Stimulated activated CD4-positive, alpha-beta T cell treated with anti-CD3 and anti-CD28 coated beads, Interleukin-15, amount 100 ng/mL, for 48 hours (primary cell): ENCODE data around the gene ARPC4.

Experiments used
- DNase-seq, 2 donors: peaks; one replicate each; pipeline ENCODE4 v3.0.0-alpha.2; 2020; ENCODE audit warnings: low read depth in 2 of 2

ARPC4 gene

GRCh38 chr3:9793161-9793781, 389 bp downstream of the ARPC4 start:
- DNase-seq: no peak

GRCh38 chr3:9794400-9794799, 1.5 kb downstream of the ARPC4 start:
- no peak for DNase-seq

GRCh38 chr3:9795207-9795606, 2.3 kb downstream of the ARPC4 start:
- DNase-seq: no peak

- DNase-seq: no peak
Observed at GRCh38 chr3:9797196-9797945, 4.5 kb downstream of the ARPC4 start.

- no peak for DNase-seq
Observed at GRCh38 chr3:9800529-9800928, 7.6 kb downstream of the ARPC4 start.

- DNase-seq: no peak
Observed at GRCh38 chr3:9803494-9803893, 10.6 kb downstream of the ARPC4 start.

- no peak for DNase-seq
Observed at GRCh38 chr3:9804996-9805395, 12.1 kb downstream of the ARPC4 start.

- DNase-seq: no peak
Observed at GRCh38 chr3:9806137-9806536, 13.3 kb downstream of the ARPC4 start.

GRCh38 chr3:9806688-9807589, 14.1 kb downstream of the ARPC4 start:
- DNase-seq: no peak

GRCh38 chr3:9807981-9808344, 15.1 kb downstream of the ARPC4 start:
- DNase-seq: no peak

GRCh38 chr3:9808345-9809037, 15.6 kb downstream of the ARPC4 start:
- DNase-seq: peak in 1 of 2 donors; percentile 58

- DNase-seq: no peak
Observed at GRCh38 chr3:9809239-9809614, 16.3 kb downstream of the ARPC4 start.

- no peak for DNase-seq
Observed at GRCh38 chr3:9809615-9810432, 16.9 kb downstream of the ARPC4 start, which contains the start of gene TTLL3. Gene TTLL3, plus strand, starts transcription at chr3:9810262. Its CDS starts 400 bp downstream, at chr3:9810662.

GRCh38 chr3:9810433-9810770, 17.5 kb downstream of the ARPC4 start:
- DNase-seq: no peak

GRCh38 chr3:9810846-9811245, 18.0 kb downstream of the ARPC4 start:
- no peak for DNase-seq

- no peak for DNase-seq
Observed at GRCh38 chr3:9812870-9813483, 20.1 kb downstream of the ARPC4 start.

GRCh38 chr3:9815986-9816385, 23.1 kb downstream of the ARPC4 start:
- DNase-seq: no peak

GRCh38 chr3:9817436-9817835, 24.6 kb downstream of the ARPC4 start:
- DNase-seq: no peak

- DNase-seq: no peak
Observed at GRCh38 chr3:9818666-9819335, 25.9 kb downstream of the ARPC4 start.

- no peak for DNase-seq
Observed at GRCh38 chr3:9820543-9820942, 27.7 kb downstream of the ARPC4 start.
